Subcutaneous adipose tissue (tissue), 4 donors: ENCODE measurements around the gene C11orf58. TPM values are rescaled to one million over a fixed set of nuclear protein-coding genes. Genes with fewer than 3 reads are reported as not detected.

Experiments
- CTCF ChIP-seq: fragments of 450-650 bp; IDR thresholded peaks from one replicate; pipeline ENCODE4 v1.5.1; 2016; ENCODE audit warnings: low read depth, mild to moderate bottlenecking, control low read depth, antibody characterized with exemption, moderate library complexity
- total RNA-seq, 4 donors: library from RNA; depleted of rRNA; stranded (reverse); fragments of >200 nt; gene quantifications; one replicate each; pipeline ENCODE4 v1.1.0, GENCODE V29; 2016

The C11orf58 gene
- total RNA-seq, 4 donors from 2014 or later: 163 to 202 (median 187) TPM

- TF ChIP-seq CTCF: no peak
Observed at GRCh38 chr11:16807306-16807705, 68.9 kb downstream of the C11orf58 start.
